Vagina (tissue), 2 donors: ENCODE data around the gene PTPN1.

ENCODE experiments used
- CTCF ChIP-seq, 3 experiments: fragments of 450-650 bp in 2 of 3; fragments of 200-600 bp in 1 of 3; sonication (generic) in 1 of 3; IDR thresholded peaks; one replicate each; pipeline ENCODE4 v1.5.1; 2017 to 2019; ENCODE audit warnings: antibody characterized with exemption in 3 of 3, mild to moderate bottlenecking in 2 of 3, moderate library complexity in 2 of 3
- POLR2AphosphoS5 ChIP-seq, 2 donors: sonication (generic); formaldehyde crosslinking; IDR thresholded peaks; one replicate each; pipeline ENCODE4 v1.9.0; 2017; ENCODE audit warnings: antibody characterized with exemption in 2 of 2, mild to moderate bottlenecking in 2 of 2, low read depth in 1 of 2; ENCODE audit not compliant: insufficient read depth in 1 of 2

GRCh38 chr20:50575865-50576720, 65.9 kb downstream of the PTPN1 start:
- TF ChIP-seq POLR2AphosphoS5 (IDR thresholded peaks at IDR 0.05; ENCODE audit: insufficient read depth in 1 of 2, low read depth in 1 of 2) (no peak), CTCF (IDR thresholded peaks at IDR 0.05) (peak; percentile 54 to 80 (median 63))
